HepG2 (cell line): ENCODE data around the gene IGF1. TPM values are rescaled to one million over a fixed set of nuclear protein-coding genes. Genes with fewer than 3 reads are reported as not detected.

Source experiments
- ATAC-seq: fragments of 200-7000 bp; cut with Tn5 transposase; 3 replicates; pipeline ENCODE4 v1.9.1; 2020; ENCODE audit warnings: mild to moderate bottlenecking, moderate library complexity
- BruUV-seq: library from RNA; stranded (reverse); fragments of 400-500 nt; replicated peaks from 2 replicates; lab custom pipeline; 2021; lab: Mats Ljungman, UMichigan
- CTCF ChIA-PET: fragments of 300-600 bp; formaldehyde crosslinking; extraction: SDS; loops from one replicate; lab custom pipeline; 2021; ENCODE audit warnings: low total read pairs, inconsistent platforms, low intra/inter-chr PET ratio; lab: Yijun Ruan, JAX
- POLR2A ChIA-PET: fragments of 350-600 bp; sonication (Branson Sonifier 250); formaldehyde crosslinking; loops from one replicate; lab custom pipeline; 2020; ENCODE audit warnings: antibody characterized with exemption, inconsistent platforms; lab: Yijun Ruan, JAX
- DNase-seq: peaks from one replicate; pipeline ENCODE4 v3.0.0-alpha.2; 2015; ENCODE audit warnings: low spot score
- FAIRE-seq: peaks from 3 replicates; lab custom pipeline; 2011; peaks lifted over from hg19 to GRCh38; lab: Jason Lieb, UNC
- H2AFZ ChIP-seq: one replicate; pipeline ENCODE4 v1.6.1; 2011; ENCODE audit warnings: low read length, inconsistent platforms
- H3K27ac ChIP-seq: fragments of 300-600 bp; 3 replicates; pipeline ENCODE4 v1.8.0; 2011; ENCODE audit warnings: mixed run types, mild to moderate bottlenecking, mixed read lengths, low read length, inconsistent platforms; ENCODE audit not compliant: insufficient read depth; ENCODE audit errors: extremely low read length
- H3K27me3 ChIP-seq, 2 experiments: fragments of 200-600 bp in 1 of 2; 2 replicates in 1 of 2; 3 replicates in 1 of 2; pipeline versions ENCODE4 v1.6.0 to v1.8.0; 2011; ENCODE audit warnings: low read length in 2 of 2, mild to moderate bottlenecking in 2 of 2, moderate library complexity in 2 of 2, inconsistent platforms in 1 of 2; ENCODE audit not compliant: insufficient read depth in 2 of 2, control insufficient read depth in 1 of 2
- H3K36me3 ChIP-seq, 2 experiments: fragments of 200-600 bp in 1 of 2; replicated peaks in 1 of 2; 2 replicates in 1 of 2; 3 replicates in 1 of 2; pipeline versions ENCODE4 v1.5.1 to v1.8.0; 2011; ENCODE audit warnings: low read length in 2 of 2, inconsistent platforms in 1 of 2; ENCODE audit not compliant: insufficient read depth in 2 of 2, control insufficient read depth in 1 of 2
- H3K4me1 ChIP-seq: 2 replicates; pipeline ENCODE4 v1.5.1; 2012; ENCODE audit warnings: low read length, inconsistent platforms; ENCODE audit not compliant: insufficient read depth
- H3K4me2 ChIP-seq: 2 replicates; pipeline ENCODE4 v1.6.0; 2011; ENCODE audit warnings: low read depth, low read length, inconsistent platforms
- H3K4me3 ChIP-seq, 3 experiments: fragments of 200-600 bp in 1 of 3; sonication (generic), shearing (Covaris generic) in 1 of 3; replicated peaks in 1 of 3; 2 replicates each; pipeline ENCODE4 v1.5.1; 2011 to 2016; ENCODE audit warnings: low read length in 3 of 3, inconsistent platforms in 2 of 3, low read depth in 2 of 3, mild to moderate bottlenecking in 2 of 3, control low read depth in 1 of 3, mixed read lengths in 1 of 3; ENCODE audit not compliant: insufficient read depth in 1 of 3
- H3K79me2 ChIP-seq: one replicate; pipeline ENCODE4 v1.6.1; 2011; ENCODE audit warnings: low read length, inconsistent platforms; ENCODE audit not compliant: insufficient read depth
- H3K9ac ChIP-seq: 2 replicates; pipeline ENCODE4 v1.6.0; 2011; ENCODE audit warnings: mild to moderate bottlenecking, low read depth, low read length, inconsistent platforms; ENCODE audit not compliant: insufficient read depth
- H3K9me3 ChIP-seq: 2 replicates; pipeline ENCODE4 v1.5.1; 2012; ENCODE audit warnings: mild to moderate bottlenecking, low read length
- H4K20me1 ChIP-seq: 2 replicates; pipeline ENCODE4 v1.6.0; 2011; ENCODE audit warnings: inconsistent platforms, mild to moderate bottlenecking, low read length, moderate library complexity; ENCODE audit not compliant: insufficient read depth
- EHMT2 ChIP-seq: fragments of 200-600 bp; sonication (generic); IDR thresholded peaks from 2 replicates; pipeline ENCODE4 v1.7.0; 2017; ENCODE audit warnings: antibody characterized with exemption, low read depth, low read length, borderline replicate concordance
- ELK4 ChIP-seq: sonication (generic); formaldehyde crosslinking; IDR thresholded peaks from 2 replicates; pipeline ENCODE4 v1.9.0; 2021; ENCODE audit warnings: missing genetic modification reagents, borderline replicate concordance
- KDM5B ChIP-seq: sonication (generic); formaldehyde crosslinking; IDR thresholded peaks from 2 replicates; pipeline ENCODE4 v1.4.0; 2020; ENCODE audit warnings: missing genetic modification reagents, mild to moderate bottlenecking, borderline replicate concordance
- MATR3 ChIP-seq: sonication (generic); formaldehyde crosslinking; IDR thresholded peaks from 2 replicates; pipeline ENCODE4 v1.4.0; 2020; ENCODE audit warnings: missing genetic modification reagents
- MEIS1 ChIP-seq: sonication (generic); formaldehyde crosslinking; IDR thresholded peaks from 2 replicates; pipeline ENCODE4 v1.9.0; 2021; ENCODE audit warnings: mild to moderate bottlenecking, missing genetic modification reagents, moderate library complexity, borderline replicate concordance
- PREB ChIP-seq: sonication (generic); formaldehyde crosslinking; IDR thresholded peaks from 2 replicates; pipeline ENCODE4 v1.4.0; 2020; ENCODE audit warnings: missing genetic modification reagents
- XBP1 ChIP-seq: sonication (generic); formaldehyde crosslinking; IDR thresholded peaks from 2 replicates; pipeline ENCODE4 v1.5.0; 2020; ENCODE audit warnings: missing genetic modification reagents
- ZNF20 ChIP-seq: sonication (generic); formaldehyde crosslinking; IDR thresholded peaks from 2 replicates; pipeline ENCODE4 v1.4.0; 2020; ENCODE audit warnings: mild to moderate bottlenecking, moderate library complexity, missing genetic modification reagents
- ZNF263 ChIP-seq: sonication (generic); formaldehyde crosslinking; IDR thresholded peaks from 2 replicates; pipeline ENCODE4 v1.4.0; 2020; ENCODE audit warnings: missing genetic modification reagents
- WGBS: methylation state at CpG from one replicate; pipeline ENCODE4 v1.1.6; 2017; ENCODE audit warnings: low lambda C conversion rate; 5-methylcytosine and 5-hydroxymethylcytosine counted together
- in situ Hi-C: cut with HindIII; loops from 2 replicates; pipeline ENCODE4 v1.10.0; 2017; ENCODE audit warnings: low pct_unique_long_range_greater_than_20kb; ENCODE audit not compliant: extremely low pct_ligation_motif_present
- intact Hi-C: fragments of 100-400 bp; cut with micrococcal nuclease; formaldehyde crosslinking; loops from one replicate; pipeline ENCODE4 v1.10.0; 2022; ENCODE audit not compliant: unreplicated experiment
- polyA plus RNA-seq, 8 experiments: library from polyadenylated mRNA; depleted of rRNA in 3 of 8; stranded (reverse) in 7 of 8; unstranded in 1 of 8; fragments of >200 nt; fragmentation: Illumina TruSeq in 4 of 8; extraction: Trizol in 4 of 8; gene quantifications; 2 replicates each; pipeline versions ENCODE4 v1.2.1 to v1.2.3, GENCODE V29; 2011 to 2016; ENCODE audit warnings: low read depth in 4 of 8, missing spikeins in 1 of 8, mixed read lengths in 1 of 8; ENCODE audit not compliant: insufficient read depth in 1 of 8
- total RNA-seq, 5 experiments: library from RNA; depleted of rRNA; stranded (reverse); fragments of >200 nt; fragmentation: Illumina TruSeq; extraction: Trizol; gene quantifications; 2 replicates each; pipeline ENCODE4 v1.2.3, GENCODE V29; 2016; ENCODE audit warnings: low read depth in 1 of 5
- TF ChIP-seq, protein P1 (sequence below): fragments of 450-650 bp; IDR thresholded peaks from 2 replicates; pipeline ENCODE4 v1.6.1; 2017; ENCODE audit warnings: mild to moderate bottlenecking

IGF1 gene
- total and polyA plus RNA-seq, 2 of the 13 experiments (the other 11 are each of a cell fraction or from before 2014, with no cell fraction given) = not detected

DNA sequence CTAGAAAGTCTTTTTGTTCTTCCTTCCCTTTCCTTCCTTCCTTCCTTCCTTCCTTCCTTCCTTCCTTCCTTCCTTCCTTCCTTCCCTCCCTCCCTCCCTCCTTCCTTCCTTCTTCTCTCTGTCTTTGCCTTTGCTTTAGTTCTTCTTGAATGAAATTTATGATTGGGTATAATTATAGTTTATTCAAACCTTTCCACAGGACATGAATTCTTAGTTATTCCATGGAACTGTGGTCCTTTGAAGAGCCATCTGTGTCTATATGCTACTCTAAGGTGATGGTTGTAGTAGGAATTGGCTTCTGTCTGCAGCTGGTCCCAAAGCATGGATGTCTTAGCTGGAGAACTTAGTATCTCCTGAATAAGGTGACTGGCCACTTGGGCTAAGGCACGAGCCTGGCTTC lies 64.8 kb downstream of the IGF1 start:
- FAIRE-seq = no peak
- TF ChIP-seq, protein P1, sequence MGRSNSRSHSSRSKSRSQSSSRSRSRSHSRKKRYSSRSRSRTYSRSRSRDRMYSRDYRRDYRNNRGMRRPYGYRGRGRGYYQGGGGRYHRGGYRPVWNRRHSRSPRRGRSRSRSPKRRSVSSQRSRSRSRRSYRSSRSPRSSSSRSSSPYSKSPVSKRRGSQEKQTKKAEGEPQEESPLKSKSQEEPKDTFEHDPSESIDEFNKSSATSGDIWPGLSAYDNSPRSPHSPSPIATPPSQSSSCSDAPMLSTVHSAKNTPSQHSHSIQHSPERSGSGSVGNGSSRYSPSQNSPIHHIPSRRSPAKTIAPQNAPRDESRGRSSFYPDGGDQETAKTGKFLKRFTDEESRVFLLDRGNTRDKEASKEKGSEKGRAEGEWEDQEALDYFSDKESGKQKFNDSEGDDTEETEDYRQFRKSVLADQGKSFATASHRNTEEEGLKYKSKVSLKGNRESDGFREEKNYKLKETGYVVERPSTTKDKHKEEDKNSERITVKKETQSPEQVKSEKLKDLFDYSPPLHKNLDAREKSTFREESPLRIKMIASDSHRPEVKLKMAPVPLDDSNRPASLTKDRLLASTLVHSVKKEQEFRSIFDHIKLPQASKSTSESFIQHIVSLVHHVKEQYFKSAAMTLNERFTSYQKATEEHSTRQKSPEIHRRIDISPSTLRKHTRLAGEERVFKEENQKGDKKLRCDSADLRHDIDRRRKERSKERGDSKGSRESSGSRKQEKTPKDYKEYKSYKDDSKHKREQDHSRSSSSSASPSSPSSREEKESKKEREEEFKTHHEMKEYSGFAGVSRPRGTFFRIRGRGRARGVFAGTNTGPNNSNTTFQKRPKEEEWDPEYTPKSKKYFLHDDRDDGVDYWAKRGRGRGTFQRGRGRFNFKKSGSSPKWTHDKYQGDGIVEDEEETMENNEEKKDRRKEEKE = no peak
- TF ChIP-seq MATR3 (CRISPR knock-in tag) = no peak
- no peak for TF ChIP-seq KDM5B
- TF ChIP-seq EHMT2 = no peak
- TF ChIP-seq ZNF20 (CRISPR knock-in tag) = no peak
- no peak for TF ChIP-seq ELK4
- TF ChIP-seq PREB (CRISPR knock-in tag) = no peak
- no peak for TF ChIP-seq MEIS1 (CRISPR knock-in tag)
- TF ChIP-seq XBP1 (CRISPR knock-in tag) = no peak
- TF ChIP-seq ZNF263 (CRISPR knock-in tag) = no peak
- H3K27me3 ChIP-seq = no peaks in the 10 kb centered on the region
- H2AFZ ChIP-seq = no peak overlapping the region
- no peak overlapping the region for H3K4me2 ChIP-seq
- intact Hi-C loops (no loop called here), in situ Hi-C loops (no loop called here)
- no peaks in the 10 kb centered on the region for H3K36me3 ChIP-seq
- no peak overlapping the region for H3K27ac ChIP-seq
- peaks cover 30% of the 10 kb centered on the region for H3K4me1 ChIP-seq
- H4K20me1 ChIP-seq = no peaks in the 10 kb centered on the region
- no peak overlapping the region for H3K4me3 ChIP-seq
- ATAC-seq = no peak
- WGBS = 0% methylated on average over 1 of the region's 1 CpG
- H3K79me2 ChIP-seq = no peaks in the 10 kb centered on the region
- ChIA-PET POLR2A (no interaction called here), CTCF (no interaction called here)
- no peak overlapping the region for H3K9ac ChIP-seq
- BruUV-seq = no TSS peak
- no peaks in the 10 kb centered on the region for H3K9me3 ChIP-seq
- DNase-seq = no peak
